ENCODE data around the gene GLT1D1. TPM values are rescaled to one million over a fixed set of nuclear protein-coding genes. Genes with fewer than 3 reads are reported as not detected.

The GLT1D1 gene
- total and polyA plus RNA-seq, 2 of the 8 experiments (the other 6 are each of a cell fraction or from before 2014, with no cell fraction given) = 1.5 to 3.6 TPM

- ChIA-PET CTCF (ENCODE audit: partially characterized antibody) (interaction anchor here (1.2 kb wide), 1 partner anchor 19 kb away, joined by 3 read pairs; no protein-coding TSS in a partner anchor), POLR2A (ENCODE audit: partially characterized antibody) (interaction anchor here (0.7 to 0.9 kb wide), 2 partner anchors 112 to 239 kb away, joined by 3 read pairs; no protein-coding TSS in a partner anchor)
- H3K4me2 ChIP-seq (ENCODE audit: insufficient read depth in 1 of 2, low read depth in 2 of 2, low read length in 2 of 2) = no peak overlapping the region
- H3K4ac ChIP-seq (replicated peaks; ENCODE audit: insufficient read length, low read depth, low read length) = no peak overlapping the region
- no peaks in the 10 kb centered on the region for H3K23me2 ChIP-seq (ENCODE audit: low read depth, low read length)
- no peak overlapping the region for H2BK5ac ChIP-seq (ENCODE audit: low read depth, low read length)
- H2BK20ac ChIP-seq (ENCODE audit: low read length) = no peak overlapping the region
- H3K23ac ChIP-seq (ENCODE audit: insufficient read length) = no peak overlapping the region
- H3K9ac ChIP-seq (replicated peaks in 1 of 4; ENCODE audit: extremely low read depth in 1 of 4, low read depth in 3 of 4, low read length in 3 of 4) = no peak overlapping the region
- no peak overlapping the region for H4K5ac ChIP-seq (ENCODE audit: insufficient read length, low read depth, low read length)
- no peak overlapping the region for H3K27ac ChIP-seq (ENCODE audit: low read depth, low read length)
- no peaks in the 10 kb centered on the region for H3K9me3 ChIP-seq (ENCODE audit: insufficient read depth in 2 of 2, low read depth in 1 of 2, low read length in 1 of 2)
- H3K4me1 ChIP-seq (replicated peaks in 1 of 4; ENCODE audit: control insufficient read depth in 3 of 4, insufficient read depth in 4 of 4, low read length in 3 of 4) = peaks cover 0 to 3% (median 0%) of the 10 kb centered on the region in 4 experiments; a peak in 2 of 7 replicates
- no peaks in the 10 kb centered on the region for H3K79me1 ChIP-seq (ENCODE audit: low read depth, low read length)
- WGBS, 2 experiments (ENCODE audit: extremely low coverage in 1 of 2, insufficient coverage in 1 of 2, insufficient read length in 1 of 2, insufficient replicate concordance in 2 of 2, low coverage in 1 of 2, low lambda C conversion rate in 2 of 2, missing lambda C conversion rate in 1 of 2) = 95% methylated on average over 7 of the region's 7 CpGs; no CpG with 5 or more reads in 1 of the 2 experiments
- no peak overlapping the region for H3K4me3 ChIP-seq (ENCODE audit: extremely low read depth in 1 of 4, insufficient read depth in 2 of 4, low read depth in 3 of 4, low read length in 4 of 4)
- no peak overlapping the region for H3K18ac ChIP-seq (ENCODE audit: extremely low read depth, low read length)
- H3K27me3 ChIP-seq (replicated peaks in 1 of 4; ENCODE audit: control insufficient read depth in 3 of 4, extremely low read depth in 1 of 4, insufficient read depth in 3 of 4, low read length in 3 of 4) = no peaks in the 10 kb centered on the region; a peak in 1 of 7 replicates
- H4K8ac ChIP-seq (ENCODE audit: extremely low read depth, insufficient read depth, low read length) = no peak overlapping the region
- FAIRE-seq = no peak
- no peak for TF ChIP-seq NANOG (IDR thresholded peaks at IDR 0.05; ENCODE audit: insufficient read depth, low read depth, low read length, poor library complexity, severe bottlenecking)
- no peak for TF ChIP-seq BRCA1 (IDR thresholded peaks at IDR 0.05; ENCODE audit: low read depth, low read length)
- no peak for TF ChIP-seq SP4 (IDR thresholded peaks at IDR 0.05; ENCODE audit: low read length)
- TF ChIP-seq POLR2A (IDR thresholded peaks at IDR 0.05; ENCODE audit: control extremely low read depth in 1 of 2, low read depth in 2 of 2, low read length in 2 of 2) = no peak
- TF ChIP-seq CBX8 (IDR thresholded peaks at IDR 0.05; ENCODE audit: borderline replicate concordance, low read depth, low read length) = no peak
- no peak for TF ChIP-seq RNF2 (IDR thresholded peaks at IDR 0.05; ENCODE audit: borderline replicate concordance, low read depth, low read length, missing control alignments, poor library complexity, severe bottlenecking)
- TF ChIP-seq SIRT6 (IDR thresholded peaks at IDR 0.05; ENCODE audit: low read length) = no peak
- TF ChIP-seq CEBPB (IDR thresholded peaks at IDR 0.05; ENCODE audit: low read depth, low read length) = no peak
- TF ChIP-seq SRF (IDR thresholded peaks at IDR 0.05; ENCODE audit: low read depth, low read length) = no peak
- H2AFZ ChIP-seq (ENCODE audit: low read length) = no peak overlapping the region
- H2BK15ac ChIP-seq (ENCODE audit: low read length) = no peak overlapping the region
- no peak overlapping the region for H2BK12ac ChIP-seq (ENCODE audit: low read depth, low read length)
- H3K36me3 ChIP-seq (ENCODE audit: control insufficient read depth in 2 of 4, insufficient read depth in 4 of 4, low read length in 3 of 4) = no peaks in the 10 kb centered on the region
- no peak overlapping the region for H2BK120ac ChIP-seq (replicated peaks; ENCODE audit: low read depth, low read length)
- H3K14ac ChIP-seq (ENCODE audit: insufficient read length) = no peak overlapping the region
- H4K20me1 ChIP-seq (replicated peaks in 1 of 2; ENCODE audit: control insufficient read depth in 1 of 2, insufficient read depth in 2 of 2, low read length in 2 of 2) = no peaks in the 10 kb centered on the region
- H4K91ac ChIP-seq (replicated peaks; ENCODE audit: insufficient read length, low read length) = no peak overlapping the region
- H3K79me2 ChIP-seq (ENCODE audit: control insufficient read depth in 1 of 2, insufficient read depth in 2 of 2, low read length in 2 of 2) = no peaks in the 10 kb centered on the region
- no peak overlapping the region for H3K56ac ChIP-seq (replicated peaks; ENCODE audit: insufficient read length, low read depth, low read length)
- no peak overlapping the region for H2AK5ac ChIP-seq (ENCODE audit: low read depth, low read length)
- no peak for DNase-seq (ENCODE audit: low read depth in 1 of 2, low spot score in 2 of 2)
Measured at GRCh38 chr12:128933926-128934325, 80.6 kb downstream of the GLT1D1 start.

Measured in H1 (cell line).